ENCODE results near the gene PREP. TPM values are rescaled to one million over a fixed set of nuclear protein-coding genes. Genes with fewer than 3 reads are reported as not detected.

The PREP gene
- total RNA-seq, 1 donor from 2014 or later = 39.6 TPM

DNA sequence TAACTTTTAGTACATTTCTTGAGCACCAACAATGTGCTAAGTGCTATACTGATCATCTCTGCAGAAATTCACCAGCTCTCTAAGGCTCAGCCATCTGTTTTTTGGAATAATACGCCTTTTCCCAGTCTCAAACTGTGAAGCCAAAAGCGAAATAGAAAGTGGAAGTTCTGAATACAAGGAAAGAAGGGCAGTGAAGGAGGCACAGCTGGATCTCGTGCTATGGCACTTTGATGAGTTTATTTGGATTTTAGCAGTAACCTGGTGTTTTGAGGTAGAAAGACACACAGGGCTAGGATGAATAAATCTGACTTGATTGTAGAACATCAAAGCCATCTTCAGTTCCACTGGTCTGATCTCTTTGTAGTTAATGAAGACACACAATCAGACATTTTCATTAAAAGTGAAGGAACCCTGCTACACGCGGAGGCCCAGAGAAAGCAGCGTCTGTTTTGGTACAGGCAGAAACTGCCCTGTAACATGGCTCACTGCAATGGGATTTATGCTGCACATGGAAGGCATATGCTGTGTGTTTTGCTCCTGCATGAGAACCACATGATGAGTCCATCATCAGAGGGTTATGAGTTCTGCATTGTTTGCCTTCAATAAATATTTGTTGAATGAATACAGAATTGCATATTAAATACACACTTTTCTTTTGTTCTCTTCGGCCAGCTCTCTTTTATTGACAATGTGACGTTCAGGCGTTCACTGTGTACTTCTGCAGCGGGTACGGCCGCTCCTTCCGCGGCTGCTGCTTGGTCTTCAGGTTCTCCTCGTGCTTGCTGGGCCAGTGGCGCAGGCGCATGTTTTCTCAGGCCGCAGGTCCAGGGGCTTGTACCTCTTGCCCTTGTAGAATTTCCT, 100.9 kb downstream of the PREP start:
- Mint-ChIP-seq H3K36me3 (ENCODE audit: low read depth, unreplicated experiment) (peaks cover 4% of the 10 kb centered on the region), H3K27me3 (ENCODE audit: unreplicated experiment) (peaks cover 1% of the 10 kb centered on the region), H3K27ac (ENCODE audit: unreplicated experiment) (no peak overlapping the region), H3K9me3 (ENCODE audit: unreplicated experiment) (no peaks in the 10 kb centered on the region), H3K4me1 (ENCODE audit: unreplicated experiment) (no peaks in the 10 kb centered on the region), H3K4me3 (ENCODE audit: unreplicated experiment) (no peak overlapping the region)
- no peak for TF ChIP-seq CTCF (IDR thresholded peaks at IDR 0.05; ENCODE audit: unreplicated experiment)
- no peak for DNase-seq (ENCODE audit: low spot score)

DNA sequence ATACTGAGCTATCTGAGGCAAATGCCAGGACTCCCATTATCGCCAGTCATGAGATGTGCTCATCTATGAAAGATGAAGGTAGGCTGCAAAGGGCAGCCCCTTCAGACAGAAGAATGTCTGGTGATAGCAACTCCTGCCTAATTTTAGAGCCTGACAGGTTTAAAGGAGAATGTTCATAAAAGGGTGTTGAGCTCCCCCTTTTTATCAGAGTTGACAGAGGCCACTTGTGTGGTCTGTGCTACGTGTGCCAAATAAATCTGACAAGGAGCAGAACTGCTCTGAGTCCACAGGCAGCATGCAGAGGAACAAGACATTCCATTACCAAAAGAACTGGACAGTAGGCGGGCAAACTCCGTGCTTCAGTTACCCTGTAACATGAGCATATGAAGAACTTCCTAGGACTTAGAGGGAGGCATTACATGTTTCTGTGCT, 101.8 kb downstream of the PREP start:
- TF ChIP-seq CTCF (IDR thresholded peaks at IDR 0.05; ENCODE audit: unreplicated experiment) = no peak
- peaks cover 4% of the 10 kb centered on the region for H3K36me3 Mint-ChIP-seq (ENCODE audit: low read depth, unreplicated experiment)
- no peak overlapping the region for H3K4me3 Mint-ChIP-seq (ENCODE audit: unreplicated experiment)
- no peak for DNase-seq (ENCODE audit: low spot score)
- H3K4me1 Mint-ChIP-seq (ENCODE audit: unreplicated experiment) = no peaks in the 10 kb centered on the region
- no peak overlapping the region for H3K27ac Mint-ChIP-seq (ENCODE audit: unreplicated experiment)
- H3K27me3 Mint-ChIP-seq (ENCODE audit: unreplicated experiment) = no peaks in the 10 kb centered on the region
- H3K9me3 Mint-ChIP-seq (ENCODE audit: unreplicated experiment) = no peaks in the 10 kb centered on the region

DNA sequence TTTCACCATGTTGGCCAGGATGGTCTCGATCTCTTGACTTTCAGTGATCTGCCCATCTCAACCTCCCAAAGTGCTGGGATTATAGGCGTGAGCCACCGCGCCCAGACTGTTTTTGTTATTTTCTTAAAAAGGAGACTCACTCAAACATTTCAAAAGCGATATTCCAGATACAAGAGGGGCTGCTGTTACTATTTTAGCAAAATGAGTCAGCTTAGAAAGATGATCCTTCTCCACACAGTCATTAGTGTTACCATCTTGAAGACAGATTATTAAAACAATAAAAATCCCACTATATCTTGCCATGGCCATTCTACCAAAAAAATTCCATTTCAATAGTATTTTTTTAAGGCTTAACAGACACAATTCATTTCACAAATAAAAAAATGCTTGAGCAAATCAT, 102.8 kb downstream of the PREP start:
- H3K4me1 Mint-ChIP-seq (ENCODE audit: unreplicated experiment) = no peaks in the 10 kb centered on the region
- H3K36me3 Mint-ChIP-seq (ENCODE audit: low read depth, unreplicated experiment) = peaks cover 4% of the 10 kb centered on the region
- no peak for TF ChIP-seq CTCF (IDR thresholded peaks at IDR 0.05; ENCODE audit: unreplicated experiment)
- no peaks in the 10 kb centered on the region for H3K9me3 Mint-ChIP-seq (ENCODE audit: unreplicated experiment)
- no peak overlapping the region for H3K27ac Mint-ChIP-seq (ENCODE audit: unreplicated experiment)
- no peaks in the 10 kb centered on the region for H3K27me3 Mint-ChIP-seq (ENCODE audit: unreplicated experiment)
- DNase-seq (ENCODE audit: low spot score) = no peak
- H3K4me3 Mint-ChIP-seq (ENCODE audit: unreplicated experiment) = no peak overlapping the region

- Mint-ChIP-seq H3K4me3 (ENCODE audit: unreplicated experiment) (no peak overlapping the region), H3K4me1 (ENCODE audit: unreplicated experiment) (peaks cover 5% of the 10 kb centered on the region), H3K36me3 (ENCODE audit: low read depth, unreplicated experiment) (peaks cover 12% of the 10 kb centered on the region), H3K27me3 (ENCODE audit: unreplicated experiment) (peaks cover under 1% of the 10 kb centered on the region), H3K9me3 (ENCODE audit: unreplicated experiment) (no peaks in the 10 kb centered on the region), H3K27ac (ENCODE audit: unreplicated experiment) (no peak overlapping the region)
- no peak for TF ChIP-seq CTCF (IDR thresholded peaks at IDR 0.05; ENCODE audit: unreplicated experiment)
- no peak for DNase-seq (ENCODE audit: low spot score)
Measured at GRCh38 chr6:105294129-105294528, 108.8 kb downstream of the PREP start.

GRCh38 chr6:105292689-105293339, 110.1 kb downstream of the PREP start:
- Mint-ChIP-seq H3K9me3 (ENCODE audit: unreplicated experiment) (no peaks in the 10 kb centered on the region), H3K27ac (ENCODE audit: unreplicated experiment) (no peak overlapping the region), H3K36me3 (ENCODE audit: low read depth, unreplicated experiment) (peaks cover 14% of the 10 kb centered on the region), H3K4me1 (ENCODE audit: unreplicated experiment) (peaks cover 5% of the 10 kb centered on the region), H3K4me3 (ENCODE audit: unreplicated experiment) (no peak overlapping the region), H3K27me3 (ENCODE audit: unreplicated experiment) (peaks cover 1% of the 10 kb centered on the region)
- no peak for DNase-seq (ENCODE audit: low spot score)
- no peak for TF ChIP-seq CTCF (IDR thresholded peaks at IDR 0.05; ENCODE audit: unreplicated experiment)
